ENCODE measurements around the gene TAS1R3. TPM values are rescaled to one million over a fixed set of nuclear protein-coding genes. Genes with fewer than 3 reads are reported as not detected.

TAS1R3 gene
- total RNA-seq, 1 donor from 2014 or later = not detected

- no peak overlapping the region for H3K27ac Mint-ChIP-seq
- no peaks in the 10 kb centered on the region for H3K27me3 Mint-ChIP-seq (ENCODE audit: insufficient read depth, low read depth)
- no peak overlapping the region for H3K9ac ChIP-seq
- H3K27ac ChIP-seq = no peak overlapping the region
- no peaks in the 10 kb centered on the region for H3K4me1 ChIP-seq
- no peaks in the 10 kb centered on the region for H3K4me1 Mint-ChIP-seq
- DNase-seq (ENCODE audit: low spot score) = no peak
- no peak overlapping the region for H3K4me2 ChIP-seq
- no peaks in the 10 kb centered on the region for H3K9me3 Mint-ChIP-seq
- no peak overlapping the region for H3K4me3 Mint-ChIP-seq
- peaks cover 7% of the 10 kb centered on the region for H4K20me1 ChIP-seq (ENCODE audit: low read depth)
- no peak overlapping the region for H3K4me3 ChIP-seq
- H2AFZ ChIP-seq (replicated peaks) = no peak overlapping the region
- H3K36me3 ChIP-seq = no peaks in the 10 kb centered on the region
- no peaks in the 10 kb centered on the region for H3K79me2 ChIP-seq (ENCODE audit: low read depth)
- H3F3A ChIP-seq (ENCODE audit: low read depth) = no peaks in the 10 kb centered on the region
- TF ChIP-seq EZH2phosphoT487 (IDR thresholded peaks at IDR 0.05) (no peak), CTCF (IDR thresholded peaks at IDR 0.05) (no peak), EZH2 (IDR thresholded peaks at IDR 0.05) (no peak)
- no peaks in the 10 kb centered on the region for H3K27me3 ChIP-seq
- no peaks in the 10 kb centered on the region for H3K9me3 ChIP-seq (ENCODE audit: low read depth)
- no peaks in the 10 kb centered on the region for H3K36me3 Mint-ChIP-seq
These were observed 38.7 kb upstream of the TAS1R3 start for GRCh38 chr1:1292442-1292779.

GRCh38 chr1:1292851-1293250 lies 38.2 kb upstream of the TAS1R3 start:
- no peak overlapping the region for H3K4me3 ChIP-seq
- H3K36me3 ChIP-seq = no peaks in the 10 kb centered on the region
- H3K9me3 Mint-ChIP-seq = no peaks in the 10 kb centered on the region
- H3K9ac ChIP-seq = no peak overlapping the region
- no peak overlapping the region for H3K27ac Mint-ChIP-seq
- H3K79me2 ChIP-seq (ENCODE audit: low read depth) = no peaks in the 10 kb centered on the region
- H2AFZ ChIP-seq (replicated peaks) = no peak overlapping the region
- no peaks in the 10 kb centered on the region for H3F3A ChIP-seq (ENCODE audit: low read depth)
- H3K4me3 Mint-ChIP-seq = no peak overlapping the region
- no peaks in the 10 kb centered on the region for H3K4me1 Mint-ChIP-seq
- H3K4me1 ChIP-seq = no peaks in the 10 kb centered on the region
- H3K27ac ChIP-seq = no peak overlapping the region
- TF ChIP-seq EZH2 (IDR thresholded peaks at IDR 0.05) (no peak), EZH2phosphoT487 (IDR thresholded peaks at IDR 0.05) (no peak), CTCF (IDR thresholded peaks at IDR 0.05) (no peak)
- H3K9me3 ChIP-seq (ENCODE audit: low read depth) = no peaks in the 10 kb centered on the region
- H3K27me3 ChIP-seq = no peaks in the 10 kb centered on the region
- no peaks in the 10 kb centered on the region for H3K36me3 Mint-ChIP-seq
- DNase-seq (ENCODE audit: low spot score) = no peak
- no peaks in the 10 kb centered on the region for H3K27me3 Mint-ChIP-seq (ENCODE audit: insufficient read depth, low read depth)
- peaks cover 7% of the 10 kb centered on the region for H4K20me1 ChIP-seq (ENCODE audit: low read depth)
- H3K4me2 ChIP-seq = no peak overlapping the region

- Histone ChIP-seq H3F3A (ENCODE audit: low read depth) (no peaks in the 10 kb centered on the region), H3K9me3 (ENCODE audit: low read depth) (no peaks in the 10 kb centered on the region), H2AFZ (replicated peaks) (no peak overlapping the region), H3K27ac (no peak overlapping the region), H3K36me3 (no peaks in the 10 kb centered on the region), H3K27me3 (no peaks in the 10 kb centered on the region), H3K79me2 (ENCODE audit: low read depth) (no peaks in the 10 kb centered on the region), H4K20me1 (ENCODE audit: low read depth) (peaks cover 9% of the 10 kb centered on the region), H3K4me1 (no peaks in the 10 kb centered on the region), H3K9ac (no peak overlapping the region), H3K4me3 (no peak overlapping the region), H3K4me2 (no peak overlapping the region)
- Mint-ChIP-seq H3K9me3 (no peaks in the 10 kb centered on the region), H3K4me1 (no peaks in the 10 kb centered on the region), H3K36me3 (no peaks in the 10 kb centered on the region), H3K27me3 (ENCODE audit: insufficient read depth, low read depth) (no peaks in the 10 kb centered on the region), H3K4me3 (no peak overlapping the region), H3K27ac (no peak overlapping the region)
- DNase-seq (ENCODE audit: low spot score) = peak; percentile 59
- TF ChIP-seq EZH2 (IDR thresholded peaks at IDR 0.05) = no peak
- no peak for TF ChIP-seq CTCF (IDR thresholded peaks at IDR 0.05)
- TF ChIP-seq EZH2phosphoT487 (IDR thresholded peaks at IDR 0.05) = no peak
These were observed 37.5 kb upstream of the TAS1R3 start for GRCh38 chr1:1293263-1294249.
